IMR-90 (cell line): ENCODE results near the gene ARAP1. TPM values are rescaled to one million over a fixed set of nuclear protein-coding genes. Genes with fewer than 3 reads are reported as not detected.

Experiments
- ATAC-seq: fragments of 200-7000 bp; cut with Tn5 transposase; 2 replicates; pipeline ENCODE4 v1.9.1; 2020; ENCODE audit warnings: low read depth, mild to moderate bottlenecking, moderate library complexity
- BruUV-seq: library from RNA; stranded (reverse); fragments of 400-500 nt; replicated peaks from 2 replicates; lab custom pipeline; 2021; lab: Mats Ljungman, UMichigan
- CTCF ChIA-PET: fragments of 300-600 bp; formaldehyde crosslinking; extraction: SDS; loops from one replicate; lab custom pipeline; 2021; ENCODE audit warnings: antibody characterized with exemption; lab: Yijun Ruan, JAX
- POLR2A ChIA-PET: fragments of 300-600 bp; sonication (Branson Sonifier 250); formaldehyde crosslinking; loops from one replicate; lab custom pipeline; 2022; ENCODE audit warnings: antibody characterized with exemption; ENCODE audit not compliant: unreplicated experiment; lab: Charles Lee
- DNase-seq: peaks from one replicate; pipeline ENCODE4 v3.0.0; 2013
- H2AFZ ChIP-seq: replicated peaks from 2 replicates; pipeline ENCODE3; 2013; ENCODE audit warnings: low read length, mild to moderate bottlenecking; ENCODE audit not compliant: poor library complexity
- H2AK5ac ChIP-seq: 2 replicates; pipeline ENCODE4 v1.6.1; 2013; ENCODE audit warnings: low read depth, low read length, inconsistent platforms
- H2AK9ac ChIP-seq: replicated peaks from 2 replicates; pipeline ENCODE3; 2013; ENCODE audit warnings: mild to moderate bottlenecking, low read depth, low read length, moderate library complexity; ENCODE audit not compliant: poor library complexity
- H2BK120ac ChIP-seq: 2 replicates; pipeline ENCODE4 v1.6.1; 2013; ENCODE audit warnings: low read depth, low read length, inconsistent platforms
- H2BK15ac ChIP-seq: 3 replicates; pipeline ENCODE4 v1.6.1; 2013; ENCODE audit warnings: low read depth, low read length, inconsistent platforms
- H2BK20ac ChIP-seq: 2 replicates; pipeline ENCODE4 v1.6.1; 2013; ENCODE audit warnings: low read depth, mild to moderate bottlenecking, inconsistent platforms, low read length, moderate library complexity
- H2BK5ac ChIP-seq: 2 replicates; pipeline ENCODE4 v1.6.1; 2013; ENCODE audit warnings: mild to moderate bottlenecking, low read depth, low read length, inconsistent platforms; ENCODE audit not compliant: poor library complexity, severe bottlenecking
- H3K14ac ChIP-seq: replicated peaks from 2 replicates; pipeline ENCODE4 v1.6.1; 2013; ENCODE audit warnings: low read depth, low read length, inconsistent platforms
- H3K18ac ChIP-seq: 2 replicates; pipeline ENCODE4 v1.6.1; 2013; ENCODE audit warnings: low read depth, low read length, control low read depth
- H3K23ac ChIP-seq: 2 replicates; pipeline ENCODE4 v1.6.1; 2013; ENCODE audit warnings: low read depth, low read length, inconsistent platforms
- H3K27ac ChIP-seq: 2 replicates; pipeline ENCODE4 v1.5.1; 2013; ENCODE audit warnings: mild to moderate bottlenecking, control low read depth, low read length; ENCODE audit not compliant: insufficient read depth
- H3K27me3 ChIP-seq: 2 replicates; pipeline ENCODE4 v1.6.1; 2013; ENCODE audit warnings: low read length; ENCODE audit not compliant: control insufficient read depth, insufficient read depth
- H3K36me3 ChIP-seq: 2 replicates; pipeline ENCODE4 v1.6.1; 2013; ENCODE audit warnings: low read length, mixed read lengths; ENCODE audit not compliant: control insufficient read depth, insufficient read depth
- H3K4ac ChIP-seq: 2 replicates; pipeline ENCODE4 v1.6.1; 2013; ENCODE audit warnings: low read depth, low read length, inconsistent platforms
- H3K4me1 ChIP-seq: 2 replicates; pipeline ENCODE4 v1.6.1; 2013; ENCODE audit warnings: low read length, mixed read lengths; ENCODE audit not compliant: control insufficient read depth, insufficient read depth
- H3K4me2 ChIP-seq: 2 replicates; pipeline ENCODE4 v1.6.1; 2013; ENCODE audit warnings: low read depth, mild to moderate bottlenecking, control low read depth, low read length, moderate library complexity
- H3K4me3 ChIP-seq: 2 replicates; pipeline ENCODE4 v1.5.1; 2013; ENCODE audit warnings: low read depth, mild to moderate bottlenecking, control low read depth, low read length, moderate library complexity; ENCODE audit not compliant: insufficient read depth
- H3K56ac ChIP-seq: 2 replicates; pipeline ENCODE4 v1.6.1; 2013; ENCODE audit warnings: low read length, inconsistent platforms; ENCODE audit not compliant: insufficient read depth; ENCODE audit errors: extremely low read depth
- H3K79me1 ChIP-seq, 2 experiments: 2 replicates each; pipeline ENCODE4 v1.6.1; 2013; ENCODE audit warnings: low read length in 2 of 2, inconsistent platforms in 1 of 2, low read depth in 1 of 2
- H3K9ac ChIP-seq: 2 replicates; pipeline ENCODE4 v1.6.1; 2013; ENCODE audit warnings: low read depth, low read length, control low read depth
- H3K9me1 ChIP-seq: 2 replicates; pipeline ENCODE4 v1.6.1; 2013; ENCODE audit warnings: low read length, inconsistent platforms; ENCODE audit not compliant: insufficient read depth
- H3K9me3 ChIP-seq: 2 replicates; pipeline ENCODE4 v1.6.1; 2013; ENCODE audit warnings: low read length; ENCODE audit not compliant: control insufficient read depth, insufficient read depth
- H4K20me1 ChIP-seq: 2 replicates; pipeline ENCODE4 v1.6.1; 2013; ENCODE audit warnings: low read length, inconsistent platforms; ENCODE audit not compliant: insufficient read depth
- H4K5ac ChIP-seq: 2 replicates; pipeline ENCODE4 v1.6.1; 2013; ENCODE audit warnings: mild to moderate bottlenecking, low read depth, low read length, control low read depth
- H4K8ac ChIP-seq, 2 experiments: 2 replicates each; pipeline ENCODE4 v1.6.1; 2013; ENCODE audit warnings: low read depth in 2 of 2, low read length in 2 of 2, control low read depth in 1 of 2, inconsistent platforms in 1 of 2
- H4K91ac ChIP-seq: 2 replicates; pipeline ENCODE4 v1.6.1; 2013; ENCODE audit warnings: low read depth, low read length, inconsistent platforms; ENCODE audit not compliant: insufficient read depth
- MAZ ChIP-seq: IDR thresholded peaks from 2 replicates; pipeline ENCODE4 v1.6.1; 2012; ENCODE audit warnings: low read depth, mild to moderate bottlenecking, low read length, improper control_type of control experiment, moderate library complexity, borderline replicate concordance
- NFE2L2 ChIP-seq: fragments of 150-350 bp; IDR thresholded peaks from 2 replicates; pipeline ENCODE4 v1.6.1; 2016; ENCODE audit warnings: low read depth, mild to moderate bottlenecking, low read length
- POLR2A ChIP-seq: IDR thresholded peaks from 2 replicates; pipeline ENCODE4 v1.6.1; 2012; ENCODE audit warnings: mild to moderate bottlenecking, low read depth, low read length
- RFX5 ChIP-seq: IDR thresholded peaks from 2 replicates; pipeline ENCODE4 v1.8.0; 2012; ENCODE audit warnings: low read depth, mild to moderate bottlenecking, low read length, moderate library complexity
- WGBS, 2 experiments: methylation state at CpG; one replicate each; pipeline versions ENCODE4 v1.1.5 to v1.1.7; 2013; ENCODE audit warnings: missing lambda C conversion rate in 2 of 2; ENCODE audit not compliant: insufficient read length in 1 of 2; ENCODE audit errors: extremely low coverage in 2 of 2; 5-methylcytosine and 5-hydroxymethylcytosine counted together
- dilution Hi-C: fragments of 300-500 bp; cut with HindIII; formaldehyde crosslinking; loops from one replicate; pipeline ENCODE4 v1.14.3; 2018; ENCODE audit warnings: low sequenced_read_pairs; ENCODE audit not compliant: unreplicated experiment
- in situ Hi-C: fragments of 300-500 bp; cut with MboI; formaldehyde crosslinking; loops from 3 replicates; pipeline ENCODE4 v1.14.3; 2019; ENCODE audit warnings: low sequenced_read_pairs, inconsistent platforms, mixed read lengths
- intact Hi-C: fragments of 100-400 bp; cut with micrococcal nuclease; formaldehyde crosslinking; loops from 2 replicates; pipeline ENCODE4 v1.10.0; 2022
- polyA plus RNA-seq, 3 experiments: library from polyadenylated mRNA; depleted of rRNA; stranded (reverse); fragments of >200 nt; gene quantifications; 2 replicates each; pipeline ENCODE4 v1.2.3, GENCODE V29; 2012; ENCODE audit warnings: low replicate concordance in 1 of 3
- total RNA-seq: library from RNA; depleted of rRNA; stranded (reverse); fragments of >200 nt; gene quantifications from 2 replicates; pipeline ENCODE4 v1.2.3, GENCODE V29; 2012
- TF ChIP-seq, protein P1 (sequence below): fragments of 150-350 bp; IDR thresholded peaks from 2 replicates; pipeline ENCODE4 v1.6.1; 2017; ENCODE audit warnings: mild to moderate bottlenecking, antibody characterized with exemption, low read length, low read depth

The ARAP1 gene
- total and polyA plus RNA-seq, 2 of the 4 experiments (the other 2 are of a cell fraction): 37.6 to 63.1 TPM

DNA sequence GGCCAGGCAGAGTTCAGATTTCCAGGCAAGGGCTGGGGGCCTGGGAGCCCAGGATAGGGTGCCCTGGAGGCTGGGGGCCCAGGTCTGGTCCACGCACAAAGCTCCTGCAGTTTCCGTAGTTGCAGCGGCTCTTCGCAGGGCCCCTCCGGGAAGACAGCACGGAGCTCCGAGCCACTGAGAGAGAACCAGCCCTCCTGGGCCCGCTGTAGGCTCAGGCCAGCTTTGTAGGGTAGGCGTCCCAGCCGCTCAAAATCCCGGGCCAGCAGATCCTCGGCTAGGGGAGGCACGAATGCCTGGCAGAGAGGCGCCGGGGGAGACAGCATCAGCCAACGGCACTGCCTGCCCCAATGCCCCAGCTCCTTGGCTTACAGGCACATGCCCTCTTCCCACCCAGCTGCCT, 54.4 kb downstream of the ARAP1 start:
- Histone ChIP-seq H2AK5ac (no peak overlapping the region), H2AFZ (no peak overlapping the region), H3K56ac (no peak overlapping the region), H3K4ac (no peak overlapping the region), H3K4me1 (peaks cover 8% of the 10 kb centered on the region; the same call in 1 of the 2 replicates), H3K18ac (no peak overlapping the region), H3K9me3 (no peaks in the 10 kb centered on the region), H2BK5ac (no peak overlapping the region), H3K79me1 (peaks cover 0 to 22% of the 10 kb centered on the region in 2 experiments; a peak in 1 of 4 replicates), H3K9ac (no peak overlapping the region), H3K23ac (no peak overlapping the region), H4K20me1 (peaks cover 10% of the 10 kb centered on the region), H3K4me3 (no peak overlapping the region), H3K36me3 (peaks cover 89% of the 10 kb centered on the region), H4K8ac (no peak overlapping the region), H3K27me3 (no peaks in the 10 kb centered on the region), H2BK20ac (no peak overlapping the region), H4K5ac (no peak overlapping the region), H3K14ac (no peak overlapping the region), H3K9me1 (peaks cover 7% of the 10 kb centered on the region; the same call in 1 of the 2 replicates), H2BK15ac (no peak overlapping the region), H2AK9ac (peak overlapping the region; percentile 19), H3K27ac (no peak overlapping the region), H4K91ac (no peak overlapping the region), H3K4me2 (no peak overlapping the region), H2BK120ac (no peak overlapping the region)
- ChIA-PET CTCF (no interaction called here), POLR2A (interaction anchor here (0.6 kb wide), 1 partner anchor 219 kb away, joined by 3 read pairs; no protein-coding TSS in a partner anchor)
- no TSS peak for BruUV-seq
- DNase-seq (no peak), ATAC-seq (no peak)
- intact Hi-C loops: no loop called here
- TF ChIP-seq, protein P1, sequence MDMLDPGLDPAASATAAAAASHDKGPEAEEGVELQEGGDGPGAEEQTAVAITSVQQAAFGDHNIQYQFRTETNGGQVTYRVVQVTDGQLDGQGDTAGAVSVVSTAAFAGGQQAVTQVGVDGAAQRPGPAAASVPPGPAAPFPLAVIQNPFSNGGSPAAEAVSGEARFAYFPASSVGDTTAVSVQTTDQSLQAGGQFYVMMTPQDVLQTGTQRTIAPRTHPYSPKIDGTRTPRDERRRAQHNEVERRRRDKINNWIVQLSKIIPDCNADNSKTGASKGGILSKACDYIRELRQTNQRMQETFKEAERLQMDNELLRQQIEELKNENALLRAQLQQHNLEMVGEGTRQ: no peak
- TF ChIP-seq RFX5: no peak
- no peak for TF ChIP-seq NFE2L2
- no peak for TF ChIP-seq MAZ
- TF ChIP-seq POLR2A: no peak
- 90% methylated on average over 13 of the region's 16 CpGs; no CpG with 5 or more reads in 1 of the 2 experiments for WGBS, 2 experiments
- in situ Hi-C loops: no loop called here
- dilution Hi-C loops: no loop called here
